Mesodermal cell (in vitro differentiated cells): ENCODE measurements around the gene ADAM12.

Experiments
- H3K27ac ChIP-seq: 2 replicates; pipeline ENCODE4 v1.7.0; 2013; ENCODE audit warnings: mild to moderate bottlenecking, low read depth, low read length, moderate library complexity; ENCODE audit not compliant: severe bottlenecking
- H3K36me3 ChIP-seq: 2 replicates; pipeline ENCODE4 v1.7.1; 2013; ENCODE audit warnings: mild to moderate bottlenecking, low read length, moderate library complexity; ENCODE audit not compliant: control insufficient read depth, insufficient read depth
- H3K4me1 ChIP-seq: one replicate; pipeline ENCODE4 v1.7.1; 2013; ENCODE audit warnings: mild to moderate bottlenecking, low read length; ENCODE audit not compliant: insufficient read depth, control insufficient read depth, poor library complexity, severe bottlenecking
- H3K4me3 ChIP-seq: 2 replicates; pipeline ENCODE4 v1.7.0; 2013; ENCODE audit warnings: low read length, control low read depth, mild to moderate bottlenecking; ENCODE audit not compliant: insufficient read depth, poor library complexity, severe bottlenecking; ENCODE audit errors: extremely low read depth
- H3K9me3 ChIP-seq: 2 replicates; pipeline ENCODE4 v1.7.1; 2013; ENCODE audit warnings: mild to moderate bottlenecking, low read length, moderate library complexity; ENCODE audit not compliant: control insufficient read depth
- WGBS, 2 experiments: methylation state at CpG; one replicate each; pipeline ENCODE4 v1.1.5; 2013; ENCODE audit warnings: missing lambda C conversion rate in 2 of 2; ENCODE audit not compliant: insufficient coverage in 2 of 2; 5-methylcytosine and 5-hydroxymethylcytosine counted together

The ADAM12 gene

GRCh38 chr10:126222736-126223511, 165.4 kb downstream of the ADAM12 start:
- 89% methylated on average over 3 of the region's 4 CpGs; no CpG with 5 or more reads in 1 of the 2 experiments for WGBS, 2 experiments
- H3K36me3 ChIP-seq: no peaks in the 10 kb centered on the region
- H3K9me3 ChIP-seq: no peaks in the 10 kb centered on the region
- H3K4me1 ChIP-seq: peaks cover 6% of the 10 kb centered on the region
- no peak overlapping the region for H3K27ac ChIP-seq
- no peak overlapping the region for H3K4me3 ChIP-seq

DNA sequence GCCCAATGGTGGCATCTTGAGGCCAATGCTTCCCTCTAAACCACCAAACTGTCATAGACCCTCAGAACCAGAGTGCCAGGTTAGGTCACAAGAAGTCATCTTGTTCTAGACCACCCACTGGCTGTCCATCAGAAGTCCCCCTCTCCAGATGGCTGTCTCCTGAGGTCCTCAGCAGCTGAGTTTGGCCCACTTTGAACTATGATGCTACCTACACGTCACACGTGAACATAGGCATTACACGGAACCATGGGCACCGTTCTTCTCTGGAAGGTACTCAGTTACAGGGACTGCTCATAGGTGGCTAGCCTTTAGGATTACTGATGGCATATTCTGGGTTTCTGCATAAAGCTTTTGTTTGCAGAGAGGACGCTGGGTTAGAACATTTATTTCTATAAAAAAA, 166.4 kb downstream of the ADAM12 start:
- Histone ChIP-seq H3K27ac (no peak overlapping the region), H3K4me3 (no peak overlapping the region), H3K9me3 (no peaks in the 10 kb centered on the region), H3K4me1 (no peaks in the 10 kb centered on the region), H3K36me3 (no peaks in the 10 kb centered on the region)
- 95 to 97% methylated on average over 4 of the region's 5 CpGs for WGBS, 2 experiments

DNA sequence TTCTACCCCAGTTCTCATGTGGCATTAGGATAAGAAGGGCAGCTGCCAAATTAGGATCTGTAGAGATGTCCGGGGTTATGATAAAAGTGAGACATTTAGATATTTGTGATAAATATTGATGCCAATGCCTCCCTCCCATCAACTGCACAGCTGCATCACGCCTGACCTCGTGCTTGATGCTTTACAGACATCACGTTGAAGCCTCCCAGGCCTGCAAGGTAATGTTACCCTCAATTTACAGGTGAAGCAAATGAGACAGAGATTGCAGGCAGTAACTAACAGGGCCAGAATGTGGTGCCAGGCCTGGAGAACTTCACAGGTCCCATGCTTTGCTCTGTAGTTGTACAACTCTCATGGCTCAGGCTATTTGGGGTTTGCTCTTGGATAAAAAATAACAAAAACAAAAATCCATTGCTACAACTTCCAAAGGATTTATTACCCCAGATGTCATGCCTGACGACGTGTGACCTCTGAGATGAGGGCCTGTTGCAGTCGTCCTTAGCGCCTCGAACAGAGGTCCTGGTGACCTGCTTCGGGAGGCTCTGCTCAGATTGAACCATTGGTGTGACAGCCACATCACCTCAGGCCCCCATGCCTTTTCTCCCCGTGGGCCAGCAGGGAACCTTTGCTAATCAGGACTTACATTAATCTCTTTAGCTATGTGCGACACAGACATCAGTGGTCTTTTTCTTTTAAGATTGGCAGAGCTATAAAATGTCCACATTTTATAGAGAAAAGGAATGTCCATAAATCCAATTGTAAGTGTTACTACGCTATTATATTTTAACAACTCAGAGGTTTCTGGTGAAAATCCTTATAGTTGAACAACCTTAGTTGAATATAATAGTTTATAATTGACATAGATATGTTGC, 169.3 kb downstream of the ADAM12 start:
- WGBS, 2 experiments: 85 to 92% methylated on average over 6 to 10 of the region's 13 CpGs
- no peak overlapping the region for H3K4me3 ChIP-seq
- H3K27ac ChIP-seq: no peak overlapping the region
- H3K9me3 ChIP-seq: no peaks in the 10 kb centered on the region
- no peaks in the 10 kb centered on the region for H3K36me3 ChIP-seq
- H3K4me1 ChIP-seq: no peaks in the 10 kb centered on the region

GRCh38 chr10:126218174-126218573, 170.1 kb downstream of the ADAM12 start:
- WGBS, 2 experiments: 93 to 100% methylated on average over 1 to 3 of the region's 5 CpGs
- Histone ChIP-seq H3K36me3 (no peaks in the 10 kb centered on the region), H3K4me3 (no peak overlapping the region), H3K27ac (no peak overlapping the region), H3K4me1 (no peaks in the 10 kb centered on the region), H3K9me3 (no peaks in the 10 kb centered on the region)

DNA sequence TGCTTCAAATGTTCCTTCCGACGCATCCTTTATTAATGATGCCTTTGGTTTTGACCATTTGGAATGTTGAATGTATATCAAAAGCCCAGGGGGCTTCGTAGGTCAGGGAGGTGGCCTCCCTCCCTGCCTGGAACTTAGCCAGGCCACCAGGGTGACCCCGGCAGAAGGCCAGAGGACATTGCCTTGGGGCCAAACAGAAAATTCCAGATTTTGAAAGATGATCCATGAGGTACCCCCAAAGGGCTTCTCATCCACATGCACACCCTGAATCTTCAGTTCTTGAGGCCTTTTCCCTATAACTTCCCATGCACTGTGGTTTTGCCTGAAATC, 171.7 kb downstream of the ADAM12 start:
- no peaks in the 10 kb centered on the region for H3K4me1 ChIP-seq
- H3K4me3 ChIP-seq: no peak overlapping the region
- WGBS, 2 experiments: 82 to 88% methylated on average over 2 to 4 of the region's 4 CpGs
- no peaks in the 10 kb centered on the region for H3K9me3 ChIP-seq
- no peaks in the 10 kb centered on the region for H3K36me3 ChIP-seq
- H3K27ac ChIP-seq: peak overlapping the region; percentile 85

- H3K4me1 ChIP-seq: no peaks in the 10 kb centered on the region
- no peaks in the 10 kb centered on the region for H3K9me3 ChIP-seq
- WGBS, 2 experiments: 61 to 74% methylated on average over 8 to 9 of the region's 11 CpGs
- no peak overlapping the region for H3K4me3 ChIP-seq
- H3K27ac ChIP-seq: peak overlapping the region; percentile 85
- no peaks in the 10 kb centered on the region for H3K36me3 ChIP-seq
Measured at GRCh38 chr10:126215746-126216631, 172.3 kb downstream of the ADAM12 start.

DNA sequence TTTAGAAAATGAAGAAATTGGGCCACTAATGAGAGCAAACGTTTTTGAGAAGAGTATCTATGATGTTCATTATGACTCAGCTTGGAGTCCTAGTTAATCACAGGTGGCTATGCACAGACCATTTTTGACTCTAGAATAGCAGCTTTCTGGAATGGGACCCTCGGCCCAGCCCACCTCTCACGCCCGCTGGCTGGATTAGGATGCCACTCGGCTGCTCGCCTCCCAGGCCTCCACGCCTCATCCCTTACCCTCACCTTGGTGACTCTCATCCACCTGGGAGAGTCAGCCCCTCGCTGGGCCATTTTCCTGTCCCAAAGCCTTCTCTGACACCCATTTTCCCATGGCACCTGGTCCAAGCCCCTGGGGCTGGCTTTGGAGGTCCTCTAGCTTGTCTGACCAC, 173.6 kb downstream of the ADAM12 start:
- WGBS, 2 experiments: 95 to 100% methylated on average over 6 to 8 of the region's 8 CpGs
- Histone ChIP-seq H3K4me1 (no peaks in the 10 kb centered on the region), H3K4me3 (no peak overlapping the region), H3K36me3 (no peaks in the 10 kb centered on the region), H3K9me3 (no peaks in the 10 kb centered on the region), H3K27ac (no peak overlapping the region)

- H3K36me3 ChIP-seq: no peaks in the 10 kb centered on the region
- no peaks in the 10 kb centered on the region for H3K9me3 ChIP-seq
- no peaks in the 10 kb centered on the region for H3K4me1 ChIP-seq
- 90% methylated on average over 5 of the region's 6 CpGs; no CpG with 5 or more reads in 1 of the 2 experiments for WGBS, 2 experiments
- H3K4me3 ChIP-seq: no peak overlapping the region
- H3K27ac ChIP-seq: no peak overlapping the region
Measured at GRCh38 chr10:126214021-126214420, 174.3 kb downstream of the ADAM12 start.

DNA sequence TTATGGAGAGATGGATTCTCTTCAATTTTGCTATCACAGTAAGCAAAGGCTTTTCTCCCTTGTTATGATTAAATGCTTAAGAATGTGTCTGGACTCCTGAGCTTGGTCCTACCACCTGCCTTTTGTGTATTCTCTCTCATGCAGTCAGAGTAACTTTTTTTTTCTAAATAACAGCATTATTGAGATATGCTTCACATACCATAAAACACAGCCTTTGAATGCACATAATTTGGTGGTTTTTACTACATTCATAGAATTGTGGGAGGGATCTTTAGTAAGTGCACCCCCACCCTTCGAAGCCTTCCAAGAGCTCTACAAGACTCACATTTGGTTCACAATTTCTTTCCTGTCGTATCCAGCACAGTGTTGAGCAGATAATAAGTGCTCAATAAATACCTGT, 175.5 kb downstream of the ADAM12 start:
- no peaks in the 10 kb centered on the region for H3K36me3 ChIP-seq
- H3K9me3 ChIP-seq: no peaks in the 10 kb centered on the region
- H3K4me1 ChIP-seq: no peaks in the 10 kb centered on the region
- H3K27ac ChIP-seq: no peak overlapping the region
- no CpG with 5 or more reads among the region's 2 CpGs for WGBS, 2 experiments
- no peak overlapping the region for H3K4me3 ChIP-seq

DNA sequence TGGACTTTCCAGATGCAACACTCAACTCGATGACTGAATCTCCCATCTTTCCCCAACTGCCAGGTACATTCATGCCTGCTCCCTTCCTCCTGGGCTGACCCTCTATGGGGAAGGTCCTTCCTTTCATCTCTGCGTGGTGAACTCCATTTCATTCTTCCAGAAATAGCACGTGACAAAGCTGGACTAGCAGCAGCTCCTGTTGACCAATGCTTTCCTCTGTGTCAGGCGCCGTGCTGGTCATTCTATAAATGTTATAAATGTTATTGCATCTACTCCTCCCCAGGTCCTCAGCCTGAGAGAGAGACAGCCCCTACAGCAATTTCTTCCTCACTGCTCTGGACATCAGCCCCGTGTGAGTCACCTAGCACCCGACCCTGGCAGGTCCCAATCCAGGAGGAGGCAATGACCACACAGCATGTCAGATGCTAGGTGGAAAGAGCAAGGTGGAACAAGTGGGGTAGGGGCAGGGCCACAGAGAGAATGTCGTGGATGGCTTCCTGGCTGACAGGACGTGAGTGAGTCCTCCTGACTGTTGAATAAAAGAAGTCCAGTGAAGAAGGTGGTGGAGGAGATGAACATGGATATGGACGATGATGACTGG, 178.1 kb downstream of the ADAM12 start:
- no peaks in the 10 kb centered on the region for H3K9me3 ChIP-seq
- H3K4me1 ChIP-seq: no peaks in the 10 kb centered on the region
- WGBS, 2 experiments: 88 to 97% methylated on average over 5 to 6 of the region's 10 CpGs
- H3K27ac ChIP-seq: no peak overlapping the region
- H3K36me3 ChIP-seq: no peaks in the 10 kb centered on the region
- no peak overlapping the region for H3K4me3 ChIP-seq
